Measurements from ENCODE around the gene TXNDC2.
"Not testable (repeated sequence)": the region's sequence is repeated elsewhere in the genome, so short reads cannot be mapped to it uniquely, and the experiment has no call there.

TXNDC2 gene

GRCh38 chr18:9887992-9888391 is 2.2 kb downstream of the TXNDC2 start:
- DNase-seq = no peak

DNA sequence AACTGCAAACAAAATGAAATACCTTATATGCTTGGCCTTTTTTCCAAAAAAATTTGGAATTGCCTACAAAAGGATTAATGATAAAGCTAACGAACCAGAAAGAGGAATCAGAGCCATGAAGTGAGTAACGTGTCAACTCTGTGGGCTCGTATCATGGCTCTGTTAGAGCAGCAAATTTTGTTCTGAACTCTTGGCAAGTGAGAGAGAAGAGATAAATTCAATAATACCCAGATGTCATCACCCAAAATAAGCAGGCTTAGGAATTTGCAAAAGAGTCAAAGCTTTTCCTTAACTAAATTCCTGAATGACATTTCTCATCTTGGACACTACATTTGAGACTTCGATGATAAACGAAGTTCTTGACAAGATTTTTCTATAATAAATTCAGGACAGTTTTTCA is 4.4 kb downstream of the TXNDC2 start:
- DNase-seq = no peak

GRCh38 chr18:9890957-9891356 is 5.2 kb downstream of the TXNDC2 start:
- no peak for DNase-seq

GRCh38 chr18:9891515-9891914 is 5.7 kb downstream of the TXNDC2 start:
- not testable (repeated sequence) for DNase-seq

DNA sequence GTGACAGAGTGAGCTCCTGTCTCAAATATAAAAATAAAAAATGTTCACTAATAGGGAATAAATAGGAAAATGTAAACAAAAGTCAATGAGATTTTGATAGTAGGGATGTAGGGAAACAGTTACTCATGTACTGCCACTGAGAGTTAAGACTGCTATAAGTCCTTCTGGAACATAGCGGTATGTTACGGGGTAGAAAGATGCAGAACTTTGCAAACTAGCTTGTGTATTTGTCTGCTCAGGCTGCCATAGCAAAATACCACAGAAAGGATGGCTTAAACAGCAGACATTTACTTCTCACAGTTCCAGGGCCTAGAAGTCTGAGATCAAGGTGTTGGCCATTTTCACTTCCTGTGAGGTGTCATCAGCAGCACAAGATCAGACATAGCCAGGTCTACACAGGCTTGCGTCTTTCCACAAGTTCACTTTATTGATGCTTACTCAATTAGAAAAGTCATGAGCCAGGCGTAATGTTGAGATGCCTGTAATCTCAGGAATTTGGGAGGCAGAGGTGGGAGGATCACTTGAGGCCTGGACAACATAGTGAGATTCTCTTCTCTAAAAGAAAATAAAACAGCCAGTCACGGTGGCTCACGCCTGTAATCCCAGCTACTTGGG is 8.8 kb downstream of the TXNDC2 start:
- DNase-seq = no peak

DNA sequence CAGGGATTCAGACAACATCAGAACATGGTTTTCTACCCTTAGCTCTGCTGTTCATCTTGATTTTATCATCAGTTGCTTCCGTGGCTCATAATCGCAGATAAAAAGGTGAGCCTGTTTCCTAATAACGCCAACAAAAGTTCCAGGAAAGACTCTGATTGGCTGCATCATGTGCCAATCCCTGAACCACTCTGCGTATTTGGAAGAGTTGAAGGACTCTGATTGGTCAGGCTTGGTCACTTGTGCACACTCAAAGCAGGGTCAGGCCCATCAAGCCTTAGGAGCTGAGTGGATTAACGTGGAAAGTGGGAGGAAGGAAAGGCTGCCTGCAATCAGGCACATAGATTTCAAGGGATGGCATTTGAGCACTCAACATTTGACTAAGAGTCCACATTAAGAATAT is 11.4 kb downstream of the TXNDC2 start:
- DNase-seq = no peak

- not testable (repeated sequence) for DNase-seq
These were observed 12.1 kb downstream of the TXNDC2 start for GRCh38 chr18:9897787-9898291.

GRCh38 chr18:9898792-9899549 is 13.2 kb downstream of the TXNDC2 start:
- no peak for DNase-seq

DNA sequence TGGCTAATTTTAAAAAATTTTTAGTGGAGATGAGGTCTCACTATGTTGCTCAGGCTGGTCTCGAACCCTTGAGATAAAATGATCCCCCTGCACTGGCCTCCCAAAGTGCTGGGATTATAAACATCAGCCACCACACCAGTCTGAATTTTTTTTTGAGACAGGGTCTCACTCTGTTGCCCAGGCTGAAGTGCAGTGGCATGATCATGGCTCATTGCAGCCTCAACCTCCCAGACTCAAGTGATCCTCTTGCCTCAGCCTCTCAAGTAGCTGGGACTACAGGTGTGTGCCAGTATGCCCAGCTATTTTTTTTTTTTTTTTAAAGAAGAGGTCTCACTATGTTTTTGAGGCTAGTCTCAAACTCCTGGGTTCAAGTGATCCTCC is 13.8 kb downstream of the TXNDC2 start:
- not testable (repeated sequence) for DNase-seq

GRCh38 chr18:9900699-9901098 is 14.9 kb downstream of the TXNDC2 start:
- no peak for DNase-seq

DNA sequence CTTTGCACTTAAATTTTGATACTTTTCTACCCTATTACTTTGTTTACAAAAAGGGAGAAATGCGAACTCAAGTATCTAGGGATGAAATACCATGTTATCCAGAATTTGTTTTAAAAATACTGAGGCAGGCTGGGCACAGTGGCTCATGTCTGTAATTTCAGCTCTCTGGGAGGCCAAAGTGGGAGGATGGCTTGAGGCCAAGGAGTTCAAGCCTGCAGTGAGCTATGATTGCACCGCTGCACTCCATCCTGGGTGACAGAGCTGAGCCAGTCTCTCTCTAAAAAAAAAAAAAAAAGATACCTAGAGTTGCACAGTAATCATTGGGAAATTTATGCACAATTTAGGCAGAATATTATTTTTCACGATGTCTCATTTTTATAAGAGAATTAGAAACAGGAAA is 15.6 kb downstream of the TXNDC2 start:
- DNase-seq = no peak

DNA sequence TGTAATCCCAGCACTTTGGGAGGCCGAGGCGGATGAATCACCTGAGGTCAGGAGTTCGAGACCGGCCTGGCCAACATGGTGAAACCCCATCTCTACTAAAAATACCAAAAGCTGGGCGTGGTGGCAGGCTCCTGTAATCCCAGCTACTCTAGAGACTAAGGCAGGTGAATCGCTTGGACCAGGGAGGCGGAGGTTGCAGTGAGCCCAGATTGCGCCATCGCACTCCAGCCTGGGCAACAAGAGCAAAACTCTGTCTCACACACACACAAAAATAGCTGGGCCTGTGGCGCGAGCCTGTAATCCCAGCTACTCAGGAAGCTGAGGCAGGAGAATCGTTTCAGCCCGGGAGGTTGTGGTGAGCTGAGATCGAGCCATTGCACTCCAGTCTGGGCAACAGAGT is 16.5 kb downstream of the TXNDC2 start:
- DNase-seq = not testable (repeated sequence)

- DNase-seq = no peak
These were observed 17.1 kb downstream of the TXNDC2 start for GRCh38 chr18:9902832-9903231.

GRCh38 chr18:9905401-9905922 is 19.7 kb downstream of the TXNDC2 start:
- DNase-seq = no peak

GRCh38 chr18:9906481-9906880 is 20.7 kb downstream of the TXNDC2 start:
- DNase-seq = no peak

DNA sequence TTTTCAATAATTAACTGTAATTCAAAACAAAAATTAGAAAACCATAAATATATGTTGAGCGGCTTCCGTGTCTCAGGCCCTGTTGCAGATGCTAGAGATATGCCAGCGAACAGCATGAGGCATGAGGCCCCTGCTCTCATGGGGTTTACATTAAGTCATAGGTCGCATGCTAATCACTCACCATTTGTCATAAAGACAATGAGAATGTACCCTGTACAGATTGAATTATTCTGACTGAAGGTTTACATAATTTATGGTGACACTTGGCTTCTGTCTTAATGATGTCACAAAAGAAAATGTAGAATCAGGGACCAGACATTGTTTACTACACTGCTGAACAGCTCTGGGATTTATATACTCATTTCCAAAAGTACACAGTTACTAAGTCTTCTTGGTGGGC is 22.1 kb downstream of the TXNDC2 start:
- DNase-seq = no peak

GRCh38 chr18:9910071-9910470 is 24.3 kb downstream of the TXNDC2 start:
- no peak for DNase-seq

DNA sequence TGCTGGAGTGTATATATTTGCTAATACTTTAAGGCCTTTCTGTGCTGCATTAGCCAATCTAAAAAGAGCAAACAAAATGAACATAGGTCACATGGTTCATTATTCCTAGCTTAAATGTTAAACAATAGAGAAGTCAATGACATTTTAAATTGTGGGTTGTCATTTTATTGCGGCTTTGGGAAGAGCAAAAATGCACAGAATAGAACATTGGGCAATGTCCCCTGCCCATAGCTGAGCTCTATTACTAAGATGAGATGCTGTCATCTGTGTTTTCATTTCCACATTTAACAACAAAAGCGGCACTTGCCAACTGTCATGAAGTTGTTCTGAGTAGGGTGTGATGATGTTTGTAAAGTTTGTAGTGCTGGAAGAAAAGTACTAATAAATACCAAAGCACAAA is 24.9 kb downstream of the TXNDC2 start:
- no peak for DNase-seq

GRCh38 chr18:9911226-9911625 is 25.5 kb downstream of the TXNDC2 start:
- DNase-seq = no peak

- peak; percentile 31 for DNase-seq
These were observed 26.5 kb downstream of the TXNDC2 start for GRCh38 chr18:9912285-9912684.

GRCh38 chr18:9913151-9913525 is 27.4 kb downstream of the TXNDC2 start:
- no peak for DNase-seq

DNA sequence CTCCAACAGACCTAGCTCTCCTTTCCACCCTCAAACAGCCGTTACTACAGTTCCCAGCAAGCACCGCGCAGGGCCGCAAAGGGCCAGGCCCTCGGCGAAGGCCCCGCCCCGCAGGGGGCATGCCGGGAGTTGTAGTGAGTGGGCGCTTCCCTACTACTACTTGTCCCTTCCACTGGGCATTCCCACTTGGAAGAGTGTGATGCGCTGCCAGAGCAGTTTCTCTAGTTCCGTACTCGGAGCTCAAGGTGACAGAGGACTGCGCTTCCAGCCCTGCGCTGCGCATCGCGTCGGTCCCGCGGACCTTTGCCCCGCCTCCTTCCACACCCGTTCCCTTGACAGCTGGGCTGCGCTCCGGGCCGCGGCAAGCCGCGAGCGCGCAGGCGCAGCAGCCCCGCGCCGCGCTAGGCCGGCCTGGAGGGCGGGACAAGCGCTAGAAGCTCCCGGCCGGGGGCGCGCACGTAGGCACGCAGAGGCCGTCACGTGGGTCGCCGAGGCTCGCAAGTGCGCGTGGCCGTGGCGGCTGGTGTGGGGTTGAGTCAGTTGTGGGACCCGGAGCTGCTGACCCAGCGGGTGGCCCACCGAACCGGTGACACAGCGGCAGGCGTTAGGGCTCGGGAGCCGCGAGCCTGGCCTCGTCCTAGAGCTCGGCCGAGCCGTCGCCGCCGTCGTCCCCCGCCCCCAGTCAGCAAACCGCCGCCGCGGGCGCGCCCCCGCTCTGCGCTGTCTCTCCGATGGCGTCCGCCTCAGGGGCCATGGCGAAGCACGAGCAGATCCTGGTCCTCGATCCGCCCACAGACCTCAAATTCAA is 28.0 kb downstream of the TXNDC2 start, which contains the start of gene VAPA:
Gene VAPA (plus strand): TSS at position 491 of the 808 bp plus-strand sequence. CDS start 241 bp downstream, at position 732.
- DNase-seq = peak; percentile 93

GRCh38 chr18:9914334-9914583 is 28.5 kb downstream of the TXNDC2 start:
- no peak for DNase-seq
